Measurements from ENCODE around the gene MRLN.
"Not testable (repeated sequence)": the region's sequence is repeated elsewhere in the genome, so short reads cannot be mapped to it uniquely, and the experiment has no call there.

MRLN gene

DNA sequence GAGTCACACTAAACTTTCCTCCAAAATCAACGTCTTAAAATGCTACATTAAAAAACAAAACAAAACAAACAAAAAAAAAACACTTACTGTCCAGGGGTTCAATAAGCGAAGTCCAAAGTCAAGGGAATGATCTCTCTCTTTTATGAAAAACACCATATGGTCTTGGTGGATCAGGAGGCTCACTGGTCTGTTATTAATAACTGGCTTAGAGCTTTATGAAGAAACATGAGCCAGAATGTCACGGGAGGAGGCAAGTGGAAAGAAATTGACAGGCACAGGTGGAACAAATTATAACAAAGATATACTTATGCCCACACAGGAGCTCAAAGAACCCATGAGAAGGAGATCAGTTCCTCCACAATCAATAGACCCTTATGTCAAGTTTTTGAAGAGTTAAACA lies at the start of gene MRLN:
Gene MRLN (minus strand): TSS at position 189 of the 400 bp plus-strand sequence.
- Histone ChIP-seq H3K9me3 (no peaks in the 10 kb centered on the region), H3K27me3 (ENCODE audit: low read depth) (no peaks in the 10 kb centered on the region), H3K4me3 (no peak within 1 kb of the TSS), H3K4me1 (no peaks in the 10 kb centered on the region), H3K36me3 (replicated peaks) (no peaks in the 10 kb centered on the region)
- in situ Hi-C loops (cut with MboI; ENCODE audit: low sequenced_read_pairs): no loop called here
- DNase-seq (ENCODE audit: low spot score in 2 of 2): no peak

GRCh38 chr10:59801171-59801570 lies 47.9 kb upstream of the MRLN start:
- in situ Hi-C loops (cut with MboI; ENCODE audit: low sequenced_read_pairs): loop anchor here (25.0 kb wide), 2 partner anchors 564 to 839 kb away; no protein-coding TSS in a partner anchor

GRCh38 chr10:59799421-59799820 lies 46.2 kb upstream of the MRLN start:
- in situ Hi-C loops (cut with MboI; ENCODE audit: low sequenced_read_pairs): no loop called here
- Histone ChIP-seq H3K4me3 (no peak overlapping the region), H3K4me1 (peaks cover 9% of the 10 kb centered on the region), H3K9me3 (no peaks in the 10 kb centered on the region), H3K27me3 (ENCODE audit: low read depth) (no peaks in the 10 kb centered on the region), H3K36me3 (replicated peaks) (peaks cover 32% of the 10 kb centered on the region)
- DNase-seq (ENCODE audit: low spot score in 2 of 2): no peak

More at GRCh38 chr10:59801171-59801570, 47.9 kb upstream of the MRLN start:
- no peak for DNase-seq (ENCODE audit: low spot score in 2 of 2)
- Histone ChIP-seq H3K36me3 (replicated peaks) (peaks cover 41% of the 10 kb centered on the region), H3K9me3 (no peaks in the 10 kb centered on the region), H3K4me1 (peaks cover 9% of the 10 kb centered on the region), H3K4me3 (no peak overlapping the region), H3K27me3 (ENCODE audit: low read depth) (no peaks in the 10 kb centered on the region)

DNA sequence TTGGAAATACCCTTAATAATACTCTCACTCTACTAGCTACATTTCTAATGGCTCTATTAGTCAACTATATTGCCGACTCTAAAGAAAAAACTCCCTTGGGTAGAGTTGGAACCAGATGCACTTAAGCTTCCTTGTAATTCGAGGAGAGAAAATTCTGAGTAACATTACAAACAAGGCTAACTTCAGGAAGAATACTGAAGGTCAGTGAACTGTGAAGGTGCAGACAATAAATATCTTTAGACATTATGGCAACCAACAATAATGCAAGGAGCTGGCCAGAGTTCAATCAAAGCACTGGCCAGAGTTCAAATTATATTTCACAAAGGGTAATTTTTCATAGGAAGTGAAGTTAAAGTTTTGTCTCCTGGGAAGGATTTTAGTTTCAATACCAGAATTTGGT lies 40.7 kb upstream of the MRLN start:
- Histone ChIP-seq H3K4me3 (no peak overlapping the region), H3K9me3 (no peaks in the 10 kb centered on the region), H3K27me3 (ENCODE audit: low read depth) (no peaks in the 10 kb centered on the region), H3K36me3 (replicated peaks) (peaks cover 42% of the 10 kb centered on the region), H3K4me1 (no peaks in the 10 kb centered on the region)
- DNase-seq (ENCODE audit: low spot score in 2 of 2): no peak
- in situ Hi-C loops (cut with MboI; ENCODE audit: low sequenced_read_pairs): no loop called here

DNA sequence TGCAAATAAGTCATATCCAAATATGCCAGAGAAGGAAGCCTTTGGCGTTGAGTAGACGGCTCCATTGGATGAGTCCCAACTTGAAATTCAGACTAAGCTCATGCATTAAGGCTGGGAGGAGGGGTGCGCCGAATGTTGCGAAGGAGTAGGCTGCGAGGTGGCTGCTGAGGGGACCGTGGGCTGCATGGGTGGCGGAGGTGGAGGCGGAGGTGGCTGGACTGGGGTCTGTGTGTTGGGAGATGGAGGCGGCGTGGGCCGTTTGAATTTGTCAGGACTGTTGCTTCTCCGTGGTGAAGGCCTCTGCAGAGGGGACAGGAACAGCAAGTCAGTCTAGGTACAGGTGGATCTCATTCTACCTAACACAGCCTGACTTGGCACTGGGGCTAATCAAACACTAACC lies 39.6 kb upstream of the MRLN start:
- Histone ChIP-seq H3K4me1 (no peaks in the 10 kb centered on the region), H3K4me3 (no peak overlapping the region), H3K9me3 (no peaks in the 10 kb centered on the region), H3K27me3 (ENCODE audit: low read depth) (no peaks in the 10 kb centered on the region), H3K36me3 (replicated peaks) (peaks cover 42% of the 10 kb centered on the region)
- DNase-seq (ENCODE audit: low spot score in 2 of 2): no peak
- in situ Hi-C loops (cut with MboI; ENCODE audit: low sequenced_read_pairs): no loop called here

GRCh38 chr10:59791601-59792000 lies 38.3 kb upstream of the MRLN start:
- Histone ChIP-seq H3K4me1 (no peaks in the 10 kb centered on the region), H3K9me3 (no peaks in the 10 kb centered on the region), H3K4me3 (no peak overlapping the region), H3K27me3 (ENCODE audit: low read depth) (no peaks in the 10 kb centered on the region), H3K36me3 (replicated peaks) (peaks cover 40% of the 10 kb centered on the region)
- in situ Hi-C loops (cut with MboI; ENCODE audit: low sequenced_read_pairs): no loop called here
- DNase-seq (ENCODE audit: low spot score in 2 of 2): no peak

DNA sequence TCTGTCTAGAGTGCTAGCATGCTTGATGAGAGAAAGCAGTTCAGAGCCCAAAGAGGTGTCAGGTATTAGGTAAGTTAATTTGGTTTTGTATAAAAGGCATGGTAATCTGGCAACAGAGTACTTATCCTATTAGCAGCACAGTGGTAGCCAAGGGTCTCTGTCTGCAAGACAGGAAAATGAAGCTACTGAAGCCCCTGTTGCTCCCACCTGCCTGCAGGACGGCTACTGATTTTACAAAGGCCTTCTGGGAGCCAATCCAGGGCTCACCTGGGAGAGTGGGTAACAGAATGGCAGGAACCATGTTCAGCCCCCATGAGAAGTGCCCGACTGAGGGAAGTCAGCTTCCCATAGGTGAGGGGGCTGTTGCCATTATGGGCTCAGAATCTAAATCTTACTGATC lies 36.8 kb upstream of the MRLN start:
- in situ Hi-C loops (cut with MboI; ENCODE audit: low sequenced_read_pairs); DNase-seq (ENCODE audit: low spot score in 2 of 2); H3K9me3 ChIP-seq; H3K4me3 ChIP-seq; H3K4me1 ChIP-seq; H3K27me3 ChIP-seq (ENCODE audit: low read depth): not testable (repeated sequence)
- H3K36me3 ChIP-seq (replicated peaks): peaks cover 29% of the 10 kb centered on the region

- H3K4me1 ChIP-seq; H3K4me3 ChIP-seq; H3K9me3 ChIP-seq; DNase-seq (ENCODE audit: low spot score in 2 of 2); H3K27me3 ChIP-seq (ENCODE audit: low read depth); in situ Hi-C loops (cut with MboI; ENCODE audit: low sequenced_read_pairs): not testable (repeated sequence)
- peaks cover 22% of the 10 kb centered on the region for H3K36me3 ChIP-seq (replicated peaks)
Measured at GRCh38 chr10:59788914-59789313, 35.7 kb upstream of the MRLN start.

DNA sequence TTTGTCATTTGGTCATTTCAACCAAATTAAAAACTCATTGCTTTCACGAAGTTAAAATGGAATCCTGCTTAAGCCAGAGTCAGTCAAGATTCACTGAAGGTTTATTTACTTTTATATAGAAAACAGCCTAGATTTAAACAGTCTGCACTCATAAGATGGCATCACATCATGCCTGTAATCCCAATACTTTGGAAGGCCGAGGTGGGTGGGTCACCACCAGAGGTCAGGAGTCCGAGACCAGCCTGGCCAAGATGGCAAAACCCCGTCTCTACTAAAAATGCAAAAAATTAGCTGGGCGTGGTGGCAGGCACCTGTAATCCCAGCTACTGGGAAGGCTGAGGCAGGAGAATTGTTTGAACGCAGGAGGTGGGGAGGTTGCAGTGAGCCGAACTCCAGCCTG lies 33.8 kb upstream of the MRLN start:
- H3K9me3 ChIP-seq; H3K4me3 ChIP-seq; H3K4me1 ChIP-seq; in situ Hi-C loops (cut with MboI; ENCODE audit: low sequenced_read_pairs); H3K36me3 ChIP-seq (replicated peaks); H3K27me3 ChIP-seq (ENCODE audit: low read depth); DNase-seq (ENCODE audit: low spot score in 2 of 2): not testable (repeated sequence)

DNA sequence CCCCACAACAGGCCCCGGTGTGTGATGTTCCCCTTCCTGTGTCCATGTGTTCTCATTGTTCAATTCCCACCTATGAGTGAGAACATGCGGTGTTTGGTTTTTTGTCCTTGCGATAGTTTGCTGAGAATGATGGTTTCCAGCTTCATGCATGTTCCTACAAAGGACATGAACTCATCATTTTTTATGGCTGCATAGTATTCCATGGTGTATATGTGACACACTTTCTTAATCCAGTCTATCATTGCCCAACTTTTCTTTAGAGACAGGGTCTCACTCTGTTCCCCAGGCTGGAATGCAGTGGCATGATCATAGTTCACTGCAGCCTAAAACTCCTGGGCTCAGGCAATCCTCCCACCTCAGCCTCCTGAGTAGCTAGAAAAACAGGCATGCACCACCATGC lies 32.2 kb upstream of the MRLN start:
- DNase-seq (ENCODE audit: low spot score in 2 of 2); H3K9me3 ChIP-seq; H3K27me3 ChIP-seq (ENCODE audit: low read depth); H3K4me3 ChIP-seq; H3K4me1 ChIP-seq; in situ Hi-C loops (cut with MboI; ENCODE audit: low sequenced_read_pairs); H3K36me3 ChIP-seq (replicated peaks): not testable (repeated sequence)

DNA sequence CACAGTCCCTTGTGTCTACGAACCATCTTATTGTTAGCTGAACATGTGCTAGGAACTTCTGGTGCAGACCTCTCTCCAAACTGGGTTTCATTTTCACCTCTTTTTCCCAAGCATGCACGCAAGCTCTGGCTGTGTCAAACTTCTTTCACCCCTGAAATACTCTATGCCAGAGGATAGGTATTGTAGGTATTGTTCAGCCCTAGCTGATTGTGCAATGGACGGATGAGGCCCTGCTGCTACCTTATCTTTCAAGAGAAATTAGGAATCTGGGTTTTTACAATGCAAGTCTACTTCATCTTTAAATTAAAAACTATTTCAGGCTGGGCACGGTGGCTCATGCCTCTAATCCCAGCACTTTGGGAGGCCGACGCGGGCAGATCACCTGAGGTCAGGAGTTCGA lies 28.3 kb upstream of the MRLN start:
- H3K9me3 ChIP-seq: no peaks in the 10 kb centered on the region
- no peak overlapping the region for H3K4me3 ChIP-seq
- in situ Hi-C loops (cut with MboI; ENCODE audit: low sequenced_read_pairs): no loop called here
- no peak for DNase-seq (ENCODE audit: low spot score in 2 of 2)
- H3K27me3 ChIP-seq (ENCODE audit: low read depth): no peaks in the 10 kb centered on the region
- no peaks in the 10 kb centered on the region for H3K4me1 ChIP-seq
- H3K36me3 ChIP-seq (replicated peaks): no peaks in the 10 kb centered on the region

GRCh38 chr10:59779756-59780533 lies 26.7 kb upstream of the MRLN start:
- in situ Hi-C loops (cut with MboI; ENCODE audit: low sequenced_read_pairs): no loop called here
- H3K27me3 ChIP-seq (ENCODE audit: low read depth): no peaks in the 10 kb centered on the region
- DNase-seq (ENCODE audit: low spot score in 2 of 2): no peak

DNA sequence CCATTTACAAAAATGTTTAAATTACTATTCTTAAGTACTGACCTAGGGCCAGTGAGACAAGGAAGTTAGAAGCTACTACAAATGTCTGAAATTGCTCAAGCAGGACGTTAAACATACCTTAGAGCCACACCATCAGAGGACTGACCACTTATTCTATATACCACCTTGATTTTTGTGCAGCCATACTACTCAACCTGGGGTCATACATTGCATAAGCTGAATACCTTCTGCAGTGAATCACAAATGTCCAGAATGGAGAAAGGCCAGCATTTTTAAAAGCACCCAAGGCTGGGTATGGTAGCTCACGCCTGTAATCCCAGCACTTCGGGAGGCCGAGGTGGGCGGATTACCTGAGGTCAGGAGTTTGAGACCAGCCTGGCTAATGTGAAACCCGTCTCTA lies 21.2 kb upstream of the MRLN start:
- Histone ChIP-seq H3K36me3 (replicated peaks) (no peaks in the 10 kb centered on the region), H3K4me3 (no peak overlapping the region), H3K9me3 (no peaks in the 10 kb centered on the region), H3K27me3 (ENCODE audit: low read depth) (no peaks in the 10 kb centered on the region), H3K4me1 (no peaks in the 10 kb centered on the region)
- in situ Hi-C loops (cut with MboI; ENCODE audit: low sequenced_read_pairs): no loop called here
- DNase-seq (ENCODE audit: low spot score in 2 of 2): no peak

More at GRCh38 chr10:59779756-59780533, 26.7 kb upstream of the MRLN start:
- Histone ChIP-seq H3K36me3 (replicated peaks) (no peaks in the 10 kb centered on the region), H3K4me1 (no peaks in the 10 kb centered on the region), H3K4me3 (no peak overlapping the region), H3K9me3 (no peaks in the 10 kb centered on the region)

DNA sequence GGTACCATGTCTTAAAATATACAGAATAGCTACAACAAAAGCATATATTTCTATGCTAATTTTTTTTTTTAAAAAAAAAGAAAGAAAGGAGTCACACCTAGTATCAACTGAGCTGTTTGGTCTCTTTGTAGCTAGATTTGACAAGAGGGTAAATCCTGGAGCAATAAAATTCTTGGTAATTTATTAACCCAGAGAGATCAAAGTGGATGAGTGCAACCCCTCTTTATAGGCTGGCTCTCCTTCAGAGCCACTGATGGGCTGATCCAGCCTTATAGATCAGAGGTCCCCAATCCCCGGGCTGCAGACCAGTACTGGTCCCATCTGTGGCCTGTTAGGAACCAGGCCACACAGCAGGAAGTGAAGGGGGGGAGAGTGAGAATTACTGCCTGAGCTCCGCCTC lies 19.8 kb upstream of the MRLN start:
- Histone ChIP-seq H3K4me3 (no peak overlapping the region), H3K9me3 (no peaks in the 10 kb centered on the region), H3K27me3 (ENCODE audit: low read depth) (no peaks in the 10 kb centered on the region), H3K4me1 (no peaks in the 10 kb centered on the region), H3K36me3 (replicated peaks) (no peaks in the 10 kb centered on the region)
- in situ Hi-C loops (cut with MboI; ENCODE audit: low sequenced_read_pairs): no loop called here
- DNase-seq (ENCODE audit: low spot score in 2 of 2): no peak

All from HAP-1 (cell line).